ENCODE results near the gene RNLS. TPM values are rescaled to one million over a fixed set of nuclear protein-coding genes. Genes with fewer than 3 reads are reported as not detected.

RNLS gene
- total and polyA plus RNA-seq, 12 donors: 4.1 to 22.2 (median 17.5) TPM

DNA sequence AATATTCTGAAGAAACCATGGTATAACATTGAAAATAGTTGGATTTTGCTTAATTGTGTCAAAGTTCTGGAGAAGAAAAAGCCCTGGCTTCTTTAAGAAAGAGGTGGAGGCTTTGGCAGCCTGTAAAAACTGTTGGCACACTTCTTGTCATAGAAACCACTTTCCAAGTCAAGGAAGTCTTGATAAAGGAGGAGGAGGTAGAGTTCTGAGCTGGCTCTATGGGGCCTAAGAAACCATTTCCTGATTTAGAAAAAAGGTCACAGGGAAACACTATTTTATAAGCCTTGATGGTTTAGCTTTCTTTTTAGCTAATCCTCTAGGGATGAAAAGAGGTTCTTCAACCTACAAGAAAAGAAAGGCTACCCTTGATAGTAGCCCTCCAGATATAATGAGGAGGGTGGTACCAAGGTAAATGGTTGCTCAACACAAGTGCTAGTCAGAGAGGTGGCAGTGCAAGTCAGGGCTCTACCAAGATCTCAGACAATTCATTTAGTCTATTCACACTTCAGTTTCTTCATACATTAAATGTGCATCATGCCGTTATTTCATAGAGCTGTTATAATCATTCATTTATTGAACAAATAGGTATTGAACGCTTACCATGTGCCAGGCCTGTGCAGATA, 346.9 kb downstream of the RNLS start:
- peak overlapping the region in 2 of 10 donors; percentile 5 to 11 for H3K27ac ChIP-seq
- ATAC-seq: no peak
- TF ChIP-seq, protein P1, sequence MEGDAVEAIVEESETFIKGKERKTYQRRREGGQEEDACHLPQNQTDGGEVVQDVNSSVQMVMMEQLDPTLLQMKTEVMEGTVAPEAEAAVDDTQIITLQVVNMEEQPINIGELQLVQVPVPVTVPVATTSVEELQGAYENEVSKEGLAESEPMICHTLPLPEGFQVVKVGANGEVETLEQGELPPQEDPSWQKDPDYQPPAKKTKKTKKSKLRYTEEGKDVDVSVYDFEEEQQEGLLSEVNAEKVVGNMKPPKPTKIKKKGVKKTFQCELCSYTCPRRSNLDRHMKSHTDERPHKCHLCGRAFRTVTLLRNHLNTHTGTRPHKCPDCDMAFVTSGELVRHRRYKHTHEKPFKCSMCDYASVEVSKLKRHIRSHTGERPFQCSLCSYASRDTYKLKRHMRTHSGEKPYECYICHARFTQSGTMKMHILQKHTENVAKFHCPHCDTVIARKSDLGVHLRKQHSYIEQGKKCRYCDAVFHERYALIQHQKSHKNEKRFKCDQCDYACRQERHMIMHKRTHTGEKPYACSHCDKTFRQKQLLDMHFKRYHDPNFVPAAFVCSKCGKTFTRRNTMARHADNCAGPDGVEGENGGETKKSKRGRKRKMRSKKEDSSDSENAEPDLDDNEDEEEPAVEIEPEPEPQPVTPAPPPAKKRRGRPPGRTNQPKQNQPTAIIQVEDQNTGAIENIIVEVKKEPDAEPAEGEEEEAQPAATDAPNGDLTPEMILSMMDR (IDR thresholded peaks at IDR 0.05): no peak
- H3K36me3 ChIP-seq: no peaks in the 10 kb centered on the region
- WGBS, 2 donors: 94 to 95% methylated on average over 2 of the region's 2 CpGs
- no peaks in the 10 kb centered on the region for H3K27me3 ChIP-seq
- intact Hi-C loops (cut with DNase I): no loop called here
- DNase-seq: no peak
- H3K9me3 ChIP-seq: no peaks in the 10 kb centered on the region
- H3K4me3 ChIP-seq: no peak overlapping the region
- peaks cover 0 to 79% (median 40%) of the 10 kb centered on the region in 9 donors for H3K4me1 ChIP-seq

DNA sequence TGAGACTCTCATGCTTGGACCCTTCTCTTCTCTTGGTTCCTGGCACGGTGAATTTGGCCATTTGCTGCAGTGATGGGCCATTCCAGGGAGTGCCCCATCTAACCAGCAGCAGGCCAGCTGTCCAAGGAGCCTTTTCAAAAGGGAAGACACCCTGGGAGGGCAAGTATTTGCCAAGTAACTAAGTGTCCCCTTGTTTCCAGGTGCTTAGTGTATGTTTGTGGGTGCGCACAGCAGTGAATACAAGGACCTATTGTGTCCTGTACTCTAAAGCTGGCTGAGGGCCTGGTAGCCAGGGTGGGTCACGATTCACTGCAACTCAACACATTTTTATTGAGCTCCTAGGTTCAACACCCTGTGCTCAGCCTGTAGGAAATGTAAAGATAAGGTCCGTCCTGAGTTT, 348.8 kb downstream of the RNLS start:
- intact Hi-C loops (cut with DNase I): loop anchor here in 1 of 10 donors (5.0 kb wide), 1 partner anchor 372 kb away; the partner anchor contains the start of genes KLLN and PTEN
- Histone ChIP-seq H3K9me3 (no peaks in the 10 kb centered on the region), H3K36me3 (no peaks in the 10 kb centered on the region), H3K4me3 (no peak overlapping the region), H3K27ac (peak overlapping the region in 7 of 10 donors; percentile 21 to 77 (median 39)), H3K4me1 (peaks cover 0 to 78% (median 39%) of the 10 kb centered on the region in 9 donors), H3K27me3 (no peaks in the 10 kb centered on the region)
- WGBS, 2 donors: 69 to 72% methylated on average over 4 of the region's 4 CpGs
- ATAC-seq: peak in 2 of 8 donors; percentile 17 to 35
- DNase-seq: no peak
- TF ChIP-seq, protein P1 (IDR thresholded peaks at IDR 0.05): no peak

DNA sequence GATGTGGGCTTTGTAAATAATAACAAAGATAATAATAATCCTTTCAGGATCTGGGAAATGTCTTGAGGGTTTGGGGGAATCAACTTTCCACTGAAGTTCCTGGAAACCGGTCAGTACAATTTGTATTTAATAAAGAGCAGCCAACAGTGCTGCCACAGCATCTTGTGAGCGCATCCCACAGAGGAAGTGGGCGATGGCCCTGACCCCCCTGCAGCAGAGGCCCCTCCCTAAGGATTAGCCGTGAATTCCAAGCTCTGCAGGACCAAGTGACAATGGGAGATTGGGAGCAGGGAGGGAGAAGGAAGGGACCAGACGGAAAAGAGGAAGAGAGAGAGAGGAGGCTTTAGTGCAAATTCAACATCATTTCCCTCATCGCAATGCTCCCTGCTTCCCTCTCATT, 349.2 kb downstream of the RNLS start:
- WGBS, 2 donors: 49 to 55% methylated on average over 5 to 6 of the region's 6 CpGs
- peak in 4 of 8 donors; percentile 14 to 48 (median 34) for ATAC-seq
- H3K4me1 ChIP-seq: peaks cover 0 to 78% (median 39%) of the 10 kb centered on the region in 9 donors

DNA sequence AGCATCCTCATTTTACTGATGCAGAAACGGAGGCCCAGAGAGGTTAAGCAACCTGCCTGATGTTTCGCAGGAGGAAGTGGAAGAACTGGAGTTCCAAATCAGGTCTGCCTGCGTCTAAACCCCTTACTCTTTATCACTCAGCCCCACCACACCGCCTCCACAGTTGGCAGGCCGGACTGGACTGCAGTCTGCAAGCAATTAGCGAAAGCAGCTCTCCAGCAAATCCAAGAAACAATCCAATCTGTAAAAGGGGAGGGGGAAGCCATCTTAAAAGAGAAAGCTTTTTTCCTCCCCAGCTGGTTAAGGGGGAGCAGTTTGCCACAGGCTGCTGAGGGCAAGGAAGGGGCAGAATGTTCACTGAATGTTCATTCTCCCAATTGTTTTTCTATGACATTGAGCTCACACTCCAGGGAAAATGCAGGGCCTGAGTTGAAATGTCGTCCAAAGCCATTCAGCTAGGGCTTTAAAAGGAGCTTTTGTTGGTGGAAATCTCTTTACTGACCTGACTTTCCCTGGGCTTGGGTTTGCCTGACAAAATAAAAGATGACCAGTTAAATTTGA, 350.1 kb downstream of the RNLS start:
- Histone ChIP-seq H3K4me3 (no peak overlapping the region), H3K4me1 (peaks cover 3 to 78% (median 39%) of the 10 kb centered on the region in 9 donors), H3K27me3 (no peaks in the 10 kb centered on the region), H3K9me3 (no peaks in the 10 kb centered on the region), H3K36me3 (no peaks in the 10 kb centered on the region), H3K27ac (peak overlapping the region; percentile 7 to 77 (median 62))
- TF ChIP-seq, protein P1 (IDR thresholded peaks at IDR 0.05): no peak
- WGBS, 2 donors: 73 to 79% methylated on average over 7 of the region's 7 CpGs
- ATAC-seq (peak in 5 of 8 donors; percentile 16 to 43 (median 31)), DNase-seq (peak; percentile 14 to 35)
- intact Hi-C loops (cut with DNase I): loop anchor here in 1 of 10 donors (5.0 kb wide), 1 partner anchor 371 kb away; the partner anchor contains the start of genes KLLN and PTEN

More for the DNA sequence above, 349.2 kb downstream of the RNLS start:
- intact Hi-C loops (cut with DNase I): loop anchor here in 1 of 10 donors (5.0 kb wide), 1 partner anchor 372 kb away; the partner anchor contains the start of genes KLLN and PTEN
- Histone ChIP-seq H3K27ac (peak overlapping the region in 6 of 10 donors; percentile 31 to 77 (median 45)), H3K9me3 (no peaks in the 10 kb centered on the region), H3K4me3 (no peak overlapping the region), H3K27me3 (no peaks in the 10 kb centered on the region), H3K36me3 (no peaks in the 10 kb centered on the region)
- peak in 1 of 2 donors; percentile 20 for DNase-seq
- TF ChIP-seq, protein P1 (IDR thresholded peaks at IDR 0.05): no peak

All from heart right ventricle (tissue), 16 donors.